Vagina (tissue), 2 donors: ENCODE data around the gene CBFA2T3.

ENCODE experiments used
- CTCF ChIP-seq, 3 experiments: fragments of 450-650 bp in 2 of 3; fragments of 200-600 bp in 1 of 3; sonication (generic) in 1 of 3; IDR thresholded peaks; one replicate each; pipeline ENCODE4 v1.5.1; 2017 to 2019; ENCODE audit warnings: antibody characterized with exemption in 3 of 3, mild to moderate bottlenecking in 2 of 3, moderate library complexity in 2 of 3
- POLR2A ChIP-seq, 2 donors: fragments of 450-650 bp; IDR thresholded peaks; one replicate each; pipeline ENCODE4 v1.6.1; 2017; ENCODE audit warnings: antibody characterized with exemption in 2 of 2, mild to moderate bottlenecking in 2 of 2, moderate library complexity in 2 of 2

- TF ChIP-seq CTCF (IDR thresholded peaks at IDR 0.05) (no peak), POLR2A (IDR thresholded peaks at IDR 0.05) (no peak)
These were observed 19.6 kb downstream of the CBFA2T3 start for GRCh38 chr16:88957433-88957767.
